DMS53 (cell line): ENCODE results near the gene NCOA6.
"Not testable (repeated sequence)": the region's sequence is repeated elsewhere in the genome, so short reads cannot be mapped to it uniquely, and the experiment has no call there.

Source experiments
- DNase-seq: peaks from one replicate; lab custom pipeline; 2025; lab: John Stamatoyannopoulos, UW

The NCOA6 gene

GRCh38 chr20:34829191-34829590 is 3.7 kb upstream of the NCOA6 start:
- no peak for DNase-seq

- DNase-seq: peak; percentile 58
Observed at GRCh38 chr20:34824806-34825529, 483 bp downstream of the NCOA6 start.

GRCh38 chr20:34824452-34824805 is 1.0 kb downstream of the NCOA6 start:
- peak; percentile 86 for DNase-seq

- DNase-seq: no peak
Observed at GRCh38 chr20:34824026-34824425, 1.4 kb downstream of the NCOA6 start.

GRCh38 chr20:34820805-34821578 is 4.5 kb downstream of the NCOA6 start:
- DNase-seq: no peak

GRCh38 chr20:34817801-34818200 is 7.7 kb downstream of the NCOA6 start:
- no peak for DNase-seq

GRCh38 chr20:34817072-34817471 is 8.4 kb downstream of the NCOA6 start:
- DNase-seq: no peak

GRCh38 chr20:34815636-34816035 is 9.8 kb downstream of the NCOA6 start:
- no peak for DNase-seq

- no peak for DNase-seq
Observed at GRCh38 chr20:34808583-34808982, 16.9 kb downstream of the NCOA6 start.

- DNase-seq: not testable (repeated sequence)
Observed at GRCh38 chr20:34807944-34808465, 17.4 kb downstream of the NCOA6 start.

GRCh38 chr20:34806255-34806654 is 19.2 kb downstream of the NCOA6 start:
- DNase-seq: no peak

- no peak for DNase-seq
Observed at GRCh38 chr20:34798871-34799270, 26.6 kb downstream of the NCOA6 start.

GRCh38 chr20:34798328-34798727 is 27.1 kb downstream of the NCOA6 start:
- no peak for DNase-seq

- no peak for DNase-seq
Observed at GRCh38 chr20:34797012-34797995, 28.1 kb downstream of the NCOA6 start.

- DNase-seq: no peak
Observed at GRCh38 chr20:34794006-34794585, 31.4 kb downstream of the NCOA6 start.

GRCh38 chr20:34792687-34793363 is 32.6 kb downstream of the NCOA6 start:
- no peak for DNase-seq

- no peak for DNase-seq
Observed at GRCh38 chr20:34791289-34792020, 34.0 kb downstream of the NCOA6 start.

- DNase-seq: no peak
Observed at GRCh38 chr20:34781220-34781619, 44.2 kb downstream of the NCOA6 start.

GRCh38 chr20:34780291-34780690 is 45.2 kb downstream of the NCOA6 start:
- DNase-seq: not testable (repeated sequence)

GRCh38 chr20:34776177-34776576 is 49.3 kb downstream of the NCOA6 start:
- DNase-seq: no peak
